Fibroblast of skin of right quadriceps (primary cell): ENCODE measurements around the gene WBP2.

Experiments
- DNase-seq: peaks from one replicate; pipeline ENCODE4 v3.0.0-alpha.2; 2013

Gene WBP2

GRCh38 chr17:75826561-75827307 is 28.4 kb downstream of the WBP2 start:
- DNase-seq: no peak

- no peak for DNase-seq
Measured at GRCh38 chr17:75825748-75826370, 29.3 kb downstream of the WBP2 start.

- DNase-seq: no peak
Measured at GRCh38 chr17:75825149-75825552, 30.0 kb downstream of the WBP2 start.

GRCh38 chr17:75824666-75825065 is 30.5 kb downstream of the WBP2 start:
- DNase-seq: no peak

GRCh38 chr17:75824050-75824552 is 31.0 kb downstream of the WBP2 start:
- no peak for DNase-seq

GRCh38 chr17:75823257-75824041 is 31.7 kb downstream of the WBP2 start:
- DNase-seq: no peak

- DNase-seq: no peak
Measured at GRCh38 chr17:75822800-75823166, 32.4 kb downstream of the WBP2 start.

- DNase-seq: no peak
Measured at GRCh38 chr17:75822119-75822799, 32.9 kb downstream of the WBP2 start.

- DNase-seq: no peak
Measured at GRCh38 chr17:75821552-75821951, 33.6 kb downstream of the WBP2 start.

- no peak for DNase-seq
Measured at GRCh38 chr17:75820094-75821080, 34.7 kb downstream of the WBP2 start.

GRCh38 chr17:75819678-75820077 is 35.5 kb downstream of the WBP2 start:
- DNase-seq: no peak

GRCh38 chr17:75819116-75819515 is 36.0 kb downstream of the WBP2 start:
- no peak for DNase-seq

- DNase-seq: no peak
Measured at GRCh38 chr17:75818326-75818885, 36.7 kb downstream of the WBP2 start.

GRCh38 chr17:75817571-75817970 is 37.6 kb downstream of the WBP2 start:
- no peak for DNase-seq

- DNase-seq: no peak
Measured at GRCh38 chr17:75816693-75817092, 38.4 kb downstream of the WBP2 start.

- DNase-seq: no peak
Measured at GRCh38 chr17:75815399-75815798, 39.7 kb downstream of the WBP2 start.

GRCh38 chr17:75814900-75815373 is 40.2 kb downstream of the WBP2 start:
- peak; percentile 59 for DNase-seq

GRCh38 chr17:75814021-75814395 is 41.1 kb downstream of the WBP2 start:
- DNase-seq: no peak

GRCh38 chr17:75813081-75814020 is 41.8 kb downstream of the WBP2 start:
- DNase-seq: no peak
